Measurements from ENCODE around the gene TBL2. TPM values are rescaled to one million over a fixed set of nuclear protein-coding genes. Genes with fewer than 3 reads are reported as not detected.
"Not testable (repeated sequence)": the region's sequence is repeated elsewhere in the genome, so short reads cannot be mapped to it uniquely, and the experiment has no call there.

Gene TBL2
- total RNA-seq, 1 donor from 2014 or later: 23.8 TPM

GRCh38 chr7:73537051-73537450, 41.3 kb downstream of the TBL2 start:
- peaks cover 5% of the 10 kb centered on the region for H3K27me3 Mint-ChIP-seq (ENCODE audit: unreplicated experiment)
- no peaks in the 10 kb centered on the region for H3K4me1 Mint-ChIP-seq (ENCODE audit: low read depth, unreplicated experiment)
- H3K27ac Mint-ChIP-seq (ENCODE audit: unreplicated experiment): no peak overlapping the region
- peaks cover 7% of the 10 kb centered on the region for H3K36me3 Mint-ChIP-seq (ENCODE audit: unreplicated experiment)
- no peak for DNase-seq
- TF ChIP-seq CTCF (IDR thresholded peaks at IDR 0.05; ENCODE audit: partially characterized antibody, unreplicated experiment): no peak
- no peak overlapping the region for H3K4me3 Mint-ChIP-seq (ENCODE audit: unreplicated experiment)
- peaks cover 1% of the 10 kb centered on the region for H3K9me3 Mint-ChIP-seq (ENCODE audit: unreplicated experiment)

DNA sequence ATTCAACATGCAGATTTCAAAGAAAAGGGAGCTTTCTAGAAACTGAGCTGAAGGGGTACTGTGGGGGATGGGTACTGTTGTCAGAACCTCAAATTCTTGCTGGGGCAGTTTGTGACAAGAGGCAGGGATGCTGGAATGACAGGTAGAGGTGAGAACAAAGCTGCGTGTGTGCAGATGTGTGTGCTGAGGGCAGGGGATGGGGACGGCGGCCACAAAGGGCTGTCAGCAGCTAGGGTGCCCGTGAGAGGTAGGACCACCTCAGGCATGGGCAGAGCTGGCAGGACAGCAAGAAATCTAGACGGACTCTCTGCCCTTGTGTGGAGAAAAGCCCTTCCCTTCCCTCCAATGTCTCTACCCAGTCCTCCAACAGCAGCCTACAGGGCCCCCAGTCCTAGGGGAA, 41.9 kb downstream of the TBL2 start:
- peak overlapping the region; percentile 17 for H3K27ac Mint-ChIP-seq (ENCODE audit: unreplicated experiment)
- H3K4me3 Mint-ChIP-seq (ENCODE audit: unreplicated experiment): no peak overlapping the region
- peaks cover 5% of the 10 kb centered on the region for H3K27me3 Mint-ChIP-seq (ENCODE audit: unreplicated experiment)
- H3K4me1 Mint-ChIP-seq (ENCODE audit: low read depth, unreplicated experiment): no peaks in the 10 kb centered on the region
- no peak for TF ChIP-seq CTCF (IDR thresholded peaks at IDR 0.05; ENCODE audit: partially characterized antibody, unreplicated experiment)
- H3K36me3 Mint-ChIP-seq (ENCODE audit: unreplicated experiment): peaks cover 7% of the 10 kb centered on the region
- DNase-seq: no peak
- H3K9me3 Mint-ChIP-seq (ENCODE audit: unreplicated experiment): peaks cover 1% of the 10 kb centered on the region

GRCh38 chr7:73535918-73536317, 42.5 kb downstream of the TBL2 start:
- H3K27ac Mint-ChIP-seq (ENCODE audit: unreplicated experiment); H3K4me1 Mint-ChIP-seq (ENCODE audit: low read depth, unreplicated experiment); H3K4me3 Mint-ChIP-seq (ENCODE audit: unreplicated experiment); H3K9me3 Mint-ChIP-seq (ENCODE audit: unreplicated experiment); DNase-seq; H3K27me3 Mint-ChIP-seq (ENCODE audit: unreplicated experiment); H3K36me3 Mint-ChIP-seq (ENCODE audit: unreplicated experiment): not testable (repeated sequence)

DNA sequence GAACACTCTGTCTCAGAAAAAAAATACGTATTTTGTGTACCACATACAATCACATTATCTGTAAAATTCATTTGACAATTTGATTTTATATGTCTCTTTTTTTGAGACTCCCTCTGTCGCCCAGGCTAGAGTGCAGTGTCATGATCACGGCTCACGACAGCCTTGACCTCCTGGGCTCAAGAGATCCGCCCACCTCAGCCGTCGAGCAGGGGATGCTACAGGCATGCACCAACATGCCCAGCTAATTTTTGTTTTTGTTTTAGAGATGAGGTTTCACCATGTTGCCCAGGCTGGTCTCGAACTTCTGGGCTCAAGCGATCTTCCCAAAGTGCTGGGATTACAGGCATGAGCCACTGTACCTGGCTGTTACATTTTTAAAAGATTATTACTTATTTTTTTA, 44.6 kb downstream of the TBL2 start:
- peaks cover 5% of the 10 kb centered on the region for H3K27me3 Mint-ChIP-seq (ENCODE audit: unreplicated experiment)
- no peak for DNase-seq
- no peak overlapping the region for H3K4me3 Mint-ChIP-seq (ENCODE audit: unreplicated experiment)
- H3K27ac Mint-ChIP-seq (ENCODE audit: unreplicated experiment): no peak overlapping the region
- no peaks in the 10 kb centered on the region for H3K4me1 Mint-ChIP-seq (ENCODE audit: low read depth, unreplicated experiment)
- peaks cover 7% of the 10 kb centered on the region for H3K36me3 Mint-ChIP-seq (ENCODE audit: unreplicated experiment)
- TF ChIP-seq CTCF (IDR thresholded peaks at IDR 0.05; ENCODE audit: partially characterized antibody, unreplicated experiment): no peak
- H3K9me3 Mint-ChIP-seq (ENCODE audit: unreplicated experiment): peaks cover 1% of the 10 kb centered on the region

GRCh38 chr7:73532224-73532623, 46.2 kb downstream of the TBL2 start:
- Mint-ChIP-seq H3K9me3 (ENCODE audit: unreplicated experiment) (no peaks in the 10 kb centered on the region), H3K4me3 (ENCODE audit: unreplicated experiment) (no peak overlapping the region), H3K4me1 (ENCODE audit: low read depth, unreplicated experiment) (peaks cover 6% of the 10 kb centered on the region), H3K36me3 (ENCODE audit: unreplicated experiment) (peaks cover 7% of the 10 kb centered on the region), H3K27me3 (ENCODE audit: unreplicated experiment) (peaks cover 2% of the 10 kb centered on the region), H3K27ac (ENCODE audit: unreplicated experiment) (no peak overlapping the region)
- DNase-seq: no peak
- TF ChIP-seq CTCF (IDR thresholded peaks at IDR 0.05; ENCODE audit: partially characterized antibody, unreplicated experiment): no peak

DNA sequence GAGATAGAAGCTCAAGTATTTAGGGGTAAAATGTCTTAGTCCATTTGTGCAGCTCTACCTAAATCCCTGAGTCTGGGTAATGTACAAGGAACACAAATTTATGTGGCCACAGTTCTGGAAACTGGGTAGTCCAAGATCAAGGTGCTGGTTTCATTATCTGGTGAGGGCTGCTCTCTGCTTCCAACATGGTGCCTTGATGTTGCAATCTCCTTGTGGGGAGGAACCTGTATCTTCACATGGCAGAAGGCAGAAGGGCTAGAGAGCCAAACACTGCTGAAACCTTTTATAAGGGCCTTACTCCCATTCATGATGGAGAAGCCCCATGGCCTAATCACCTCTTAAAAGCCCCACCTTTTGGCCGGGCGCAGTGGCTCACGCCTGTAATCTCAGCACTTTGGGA, 47.6 kb downstream of the TBL2 start:
- TF ChIP-seq CTCF (IDR thresholded peaks at IDR 0.05; ENCODE audit: partially characterized antibody, unreplicated experiment): no peak
- Mint-ChIP-seq H3K4me3 (ENCODE audit: unreplicated experiment) (no peak overlapping the region), H3K4me1 (ENCODE audit: low read depth, unreplicated experiment) (peaks cover 10% of the 10 kb centered on the region), H3K27me3 (ENCODE audit: unreplicated experiment) (peaks cover 2% of the 10 kb centered on the region), H3K27ac (ENCODE audit: unreplicated experiment) (no peak overlapping the region), H3K9me3 (ENCODE audit: unreplicated experiment) (no peaks in the 10 kb centered on the region), H3K36me3 (ENCODE audit: unreplicated experiment) (peaks cover 4% of the 10 kb centered on the region)
- DNase-seq: no peak
